Gastroesophageal sphincter (tissue), 3 donors: Measurements from ENCODE around the gene CDIP1.

Experiments
- EP300 ChIP-seq: sonication (generic); formaldehyde crosslinking; IDR thresholded peaks from one replicate; pipeline ENCODE4 v1.6.1; 2017; ENCODE audit warnings: antibody characterized with exemption, mild to moderate bottlenecking
- POLR2A ChIP-seq, 2 donors: fragments of 450-650 bp; IDR thresholded peaks; one replicate each; pipeline ENCODE4 v1.6.1; 2017; ENCODE audit warnings: antibody characterized with exemption in 2 of 2, mild to moderate bottlenecking in 2 of 2, moderate library complexity in 1 of 2
- POLR2AphosphoS5 ChIP-seq: sonication (generic); formaldehyde crosslinking; IDR thresholded peaks from one replicate; pipeline ENCODE4 v1.6.1; 2017; ENCODE audit warnings: antibody characterized with exemption
- TF ChIP-seq, protein P1 (sequence below), 4 experiments: fragments of 200-600 bp in 2 of 4; fragments of 450-650 bp in 2 of 4; sonication (generic) in 1 of 4; IDR thresholded peaks; one replicate each; pipeline ENCODE4 v1.5.1; 2017 to 2019; ENCODE audit warnings: antibody characterized with exemption in 4 of 4, mild to moderate bottlenecking in 2 of 4, moderate library complexity in 2 of 4

DNA sequence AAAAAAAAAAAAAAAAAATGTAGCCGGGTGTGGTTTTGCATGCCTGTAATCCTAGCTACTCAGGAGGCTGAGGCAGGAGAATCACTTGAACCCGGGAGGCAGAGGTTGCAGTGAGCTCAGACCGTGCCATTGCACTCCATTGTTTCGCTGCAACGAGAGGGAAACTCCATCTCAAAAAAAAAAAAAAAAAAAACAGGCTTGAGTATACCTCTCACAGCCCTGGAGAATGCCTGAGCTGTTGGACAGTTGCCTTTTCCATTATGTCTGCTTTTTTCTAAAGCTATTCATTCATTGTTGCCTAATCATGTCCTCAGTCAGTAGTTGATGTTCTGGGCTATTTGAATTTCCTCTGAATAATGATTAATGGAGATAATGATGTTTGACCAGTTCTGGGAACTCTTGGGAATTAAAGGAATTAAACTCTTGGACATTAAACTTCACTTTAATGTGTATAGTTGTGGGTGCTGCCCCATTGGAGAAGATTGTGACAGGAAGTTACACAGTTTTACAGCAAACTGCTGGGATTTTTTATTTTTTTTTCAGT is 50.5 kb downstream of the CDIP1 start:
- TF ChIP-seq, protein P1, sequence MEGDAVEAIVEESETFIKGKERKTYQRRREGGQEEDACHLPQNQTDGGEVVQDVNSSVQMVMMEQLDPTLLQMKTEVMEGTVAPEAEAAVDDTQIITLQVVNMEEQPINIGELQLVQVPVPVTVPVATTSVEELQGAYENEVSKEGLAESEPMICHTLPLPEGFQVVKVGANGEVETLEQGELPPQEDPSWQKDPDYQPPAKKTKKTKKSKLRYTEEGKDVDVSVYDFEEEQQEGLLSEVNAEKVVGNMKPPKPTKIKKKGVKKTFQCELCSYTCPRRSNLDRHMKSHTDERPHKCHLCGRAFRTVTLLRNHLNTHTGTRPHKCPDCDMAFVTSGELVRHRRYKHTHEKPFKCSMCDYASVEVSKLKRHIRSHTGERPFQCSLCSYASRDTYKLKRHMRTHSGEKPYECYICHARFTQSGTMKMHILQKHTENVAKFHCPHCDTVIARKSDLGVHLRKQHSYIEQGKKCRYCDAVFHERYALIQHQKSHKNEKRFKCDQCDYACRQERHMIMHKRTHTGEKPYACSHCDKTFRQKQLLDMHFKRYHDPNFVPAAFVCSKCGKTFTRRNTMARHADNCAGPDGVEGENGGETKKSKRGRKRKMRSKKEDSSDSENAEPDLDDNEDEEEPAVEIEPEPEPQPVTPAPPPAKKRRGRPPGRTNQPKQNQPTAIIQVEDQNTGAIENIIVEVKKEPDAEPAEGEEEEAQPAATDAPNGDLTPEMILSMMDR (IDR thresholded peaks at IDR 0.05): no peak
- TF ChIP-seq POLR2A (IDR thresholded peaks at IDR 0.05) (no peak), POLR2AphosphoS5 (no peak), EP300 (no peak)
